HG03521 (cell line): ENCODE measurements around the gene DOCK3.
"Not testable (repeated sequence)": the region's sequence is repeated elsewhere in the genome, so short reads cannot be mapped to it uniquely, and the experiment has no call there.

ENCODE experiments used
- ATAC-seq: cut with Tn5 transposase; IDR thresholded peaks from one replicate; pipeline ENCODE4 v1.9.1; 2021; ENCODE audit warnings: mild to moderate bottlenecking, moderate library complexity; ENCODE audit not compliant: unreplicated experiment

The DOCK3 gene

GRCh38 chr3:51190199-51190598 is 515.5 kb downstream of the DOCK3 start:
- ATAC-seq, result no peak

DNA sequence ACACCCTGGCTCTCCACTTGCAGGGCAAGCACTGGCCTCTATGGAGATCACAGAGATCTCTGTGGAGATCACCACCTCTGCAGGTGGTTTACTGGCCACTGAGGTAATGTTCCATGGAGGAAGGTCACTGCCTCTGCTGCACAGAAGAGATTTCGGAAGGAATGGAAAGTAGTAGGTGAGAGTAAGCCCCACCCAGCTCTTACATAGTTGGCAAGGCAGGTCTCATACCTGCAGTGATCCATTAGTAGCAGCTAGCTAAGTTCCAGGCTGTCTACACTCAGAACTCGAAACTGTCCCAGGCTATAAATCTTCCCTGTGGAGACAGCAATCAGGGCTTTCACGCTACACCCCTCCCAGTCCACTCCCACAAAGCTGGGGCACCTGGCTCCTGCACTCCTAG is 516.1 kb downstream of the DOCK3 start:
- no peak for ATAC-seq

- no peak for ATAC-seq
Observed at GRCh38 chr3:51191768-51192167, 517.0 kb downstream of the DOCK3 start.

DNA sequence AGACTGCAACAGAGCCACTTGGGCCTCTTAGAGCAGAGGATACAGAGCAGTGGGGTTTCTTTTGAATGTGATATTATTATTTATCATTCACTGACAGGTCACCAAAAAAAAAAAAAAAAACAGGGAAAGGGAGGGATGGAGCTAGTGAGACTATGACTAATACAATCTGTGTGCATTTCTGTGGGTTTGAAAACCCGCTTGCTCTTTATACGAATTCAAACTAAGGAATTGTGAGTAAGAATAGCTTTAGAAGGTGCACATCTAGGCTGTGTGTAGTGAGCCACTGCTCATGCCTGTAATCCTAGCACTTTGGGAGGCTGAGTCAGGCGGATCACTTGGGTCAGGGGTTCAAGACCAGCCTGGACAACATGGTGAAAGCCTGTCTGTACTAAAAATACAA is 523.8 kb downstream of the DOCK3 start:
- ATAC-seq, result no peak

DNA sequence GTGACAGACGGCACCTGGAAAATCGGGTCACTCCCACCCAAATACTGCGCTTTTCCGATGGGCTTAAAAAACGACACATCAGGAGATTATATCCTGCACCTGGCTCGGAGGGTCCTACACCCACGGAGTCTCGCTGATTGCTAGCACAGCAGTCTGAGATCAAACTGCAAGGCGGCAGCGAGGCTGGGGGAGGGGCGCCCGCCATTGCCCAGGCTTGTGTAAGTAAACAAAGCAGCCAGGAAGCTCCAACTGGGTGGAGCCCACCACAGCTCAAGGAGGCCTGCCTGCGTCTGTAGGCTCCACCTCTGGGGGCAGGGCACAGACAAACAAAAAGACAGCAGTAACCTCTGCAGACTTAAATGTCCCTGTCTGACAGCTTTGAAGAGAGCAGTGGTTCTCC is 524.6 kb downstream of the DOCK3 start:
- not testable (repeated sequence) for ATAC-seq

DNA sequence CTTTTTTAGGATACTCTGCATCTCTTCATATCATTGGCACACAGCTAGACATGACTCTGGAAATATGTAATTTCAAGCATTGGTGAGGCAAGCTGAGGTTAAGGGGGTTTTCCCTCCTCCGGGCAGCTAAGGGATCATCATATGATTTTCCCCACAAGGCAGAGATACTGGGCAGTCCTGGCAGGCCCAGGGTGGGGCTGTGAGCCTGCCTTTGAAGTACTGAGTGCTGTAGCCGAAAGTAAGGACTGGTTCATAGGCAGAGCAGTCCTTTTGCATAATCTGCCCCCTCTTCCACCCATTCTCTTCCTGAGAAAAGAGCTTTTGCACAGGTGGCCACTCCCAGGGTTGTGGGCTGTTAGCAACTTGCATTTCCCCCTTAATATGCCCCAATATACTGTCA is 541.6 kb downstream of the DOCK3 start:
- no peak for ATAC-seq

- ATAC-seq, result no peak
Observed at GRCh38 chr3:51221959-51222358, 547.2 kb downstream of the DOCK3 start.

GRCh38 chr3:51224283-51224682 is 549.6 kb downstream of the DOCK3 start:
- ATAC-seq, result no peak

- no peak for ATAC-seq
Observed at GRCh38 chr3:51224843-51225242, 550.1 kb downstream of the DOCK3 start.

- ATAC-seq, result no peak
Observed at GRCh38 chr3:51242939-51243338, 568.2 kb downstream of the DOCK3 start.

DNA sequence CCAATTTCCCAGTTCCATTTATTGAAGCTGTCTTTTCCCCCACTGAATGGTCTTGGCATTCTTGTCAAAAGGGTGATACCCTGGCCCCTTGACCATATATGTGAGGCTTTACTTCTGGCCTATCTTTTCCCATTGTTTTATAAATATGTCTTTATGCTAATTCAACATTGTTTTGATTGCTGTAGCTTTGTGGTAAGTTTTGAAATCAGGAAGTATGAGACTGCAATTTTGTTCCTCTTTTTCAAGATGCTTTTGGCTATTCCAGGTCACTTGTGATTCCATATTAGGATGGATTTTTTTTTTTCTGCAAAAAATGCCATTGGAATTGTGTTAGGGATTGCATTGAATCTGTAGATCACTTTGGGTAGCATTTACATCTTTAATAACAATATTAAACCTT is 569.2 kb downstream of the DOCK3 start:
- no peak for ATAC-seq

- ATAC-seq, result no peak
Observed at GRCh38 chr3:51245867-51246266, 571.1 kb downstream of the DOCK3 start.

DNA sequence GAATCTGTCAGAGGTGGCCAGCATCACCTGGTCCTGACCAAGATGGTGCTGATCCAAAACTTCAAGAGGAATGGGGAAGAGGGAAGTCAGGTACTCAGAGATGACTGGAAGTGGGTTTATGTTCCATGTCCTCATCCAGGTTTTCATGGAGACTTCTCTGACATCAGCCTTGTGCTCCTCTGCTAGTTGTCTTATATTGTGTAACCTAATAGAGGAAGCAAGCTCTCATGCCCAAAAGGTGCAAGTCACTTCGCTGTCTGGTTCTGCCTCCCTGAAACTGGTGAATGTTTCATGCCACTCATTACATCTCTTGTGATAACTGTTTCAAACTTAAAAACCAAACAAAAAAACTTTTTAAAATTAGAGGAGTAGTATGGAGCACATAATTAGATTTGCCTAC is 583.1 kb downstream of the DOCK3 start:
- no peak for ATAC-seq

DNA sequence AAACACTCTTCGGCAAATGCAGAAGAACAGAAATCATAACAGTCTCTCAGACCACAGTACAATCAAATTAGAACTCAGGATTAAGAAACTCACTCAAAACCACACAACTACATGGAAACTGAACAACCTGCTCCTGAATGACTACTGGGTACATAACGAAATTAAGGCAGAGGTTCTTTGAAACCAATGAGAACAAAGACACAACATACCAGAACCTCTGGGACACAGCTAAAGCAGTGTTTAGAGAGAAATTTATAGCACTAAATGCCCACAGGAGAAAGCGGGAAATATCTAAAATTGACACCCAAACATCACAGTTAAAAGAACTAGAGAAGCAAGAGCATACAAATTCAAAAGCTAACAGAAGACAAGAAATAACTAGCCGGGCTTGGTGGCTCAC is 589.4 kb downstream of the DOCK3 start:
- not testable (repeated sequence) for ATAC-seq

DNA sequence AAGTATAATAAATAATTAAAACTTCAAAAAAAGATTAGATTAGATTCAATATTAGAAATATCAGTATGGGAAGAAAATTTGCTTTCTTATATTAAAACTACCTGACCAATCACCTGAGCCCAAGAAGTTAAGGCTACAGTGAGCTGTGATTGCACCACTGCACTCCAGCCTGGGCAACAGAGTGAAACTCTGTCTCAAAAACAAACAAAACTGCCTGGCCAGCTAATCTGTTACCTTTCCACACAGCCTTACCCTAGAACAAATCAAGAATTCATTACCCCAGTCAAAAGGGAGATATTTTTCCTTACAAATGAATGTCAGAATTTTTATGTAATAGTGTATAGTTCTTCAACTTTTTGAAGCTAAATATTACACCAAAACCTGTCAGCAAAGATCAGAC is 593.4 kb downstream of the DOCK3 start:
- no peak for ATAC-seq

DNA sequence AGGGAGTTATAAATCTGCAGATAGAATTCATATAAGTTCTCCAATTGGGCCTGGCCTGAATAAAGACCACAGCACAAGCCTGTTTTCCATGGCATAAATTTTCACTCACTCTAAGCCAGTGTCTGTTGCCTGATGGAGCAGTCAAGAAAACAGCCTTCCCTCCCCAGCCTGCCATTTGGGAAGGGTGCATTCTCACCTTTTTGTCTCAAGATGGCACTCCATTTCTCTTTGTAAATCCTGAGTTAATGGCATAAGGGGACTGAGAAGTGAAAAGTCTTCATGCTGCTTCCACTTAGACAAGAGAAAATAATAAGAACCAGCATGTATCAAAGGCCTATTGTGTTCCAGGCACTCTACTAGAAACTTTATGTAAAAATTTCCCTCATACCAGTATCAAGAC is 594.7 kb downstream of the DOCK3 start:
- ATAC-seq, result no peak

DNA sequence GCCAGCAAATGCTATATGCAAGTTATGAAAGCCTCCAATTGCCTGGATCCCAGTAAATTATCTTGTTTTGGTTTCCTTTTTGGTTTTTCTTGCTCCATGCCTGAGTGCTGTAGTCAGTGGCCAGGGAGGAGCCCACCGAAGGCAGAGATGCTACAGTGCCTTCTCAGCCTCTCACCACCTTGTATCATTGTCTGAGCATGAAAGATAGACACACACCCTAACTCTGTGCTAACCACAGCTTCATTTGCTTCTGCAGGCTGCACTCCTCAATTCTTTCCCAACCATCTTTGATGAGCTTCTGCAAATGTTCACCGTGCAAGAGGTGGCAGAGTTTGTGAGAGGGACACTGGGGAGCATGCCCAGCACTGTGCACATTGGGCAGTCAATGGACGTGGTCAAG is 595.8 kb downstream of the DOCK3 start:
- no peak for ATAC-seq

- ATAC-seq, result no peak
Observed at GRCh38 chr3:51271172-51271571, 596.4 kb downstream of the DOCK3 start.

GRCh38 chr3:51274052-51274451 is 599.3 kb downstream of the DOCK3 start:
- no peak for ATAC-seq

- ATAC-seq, result no peak
Observed at GRCh38 chr3:51275111-51275805, 600.5 kb downstream of the DOCK3 start.

GRCh38 chr3:51276046-51276445 is 601.3 kb downstream of the DOCK3 start:
- no peak for ATAC-seq

- no peak for ATAC-seq
Observed at GRCh38 chr3:51279448-51279847, 604.7 kb downstream of the DOCK3 start.

DNA sequence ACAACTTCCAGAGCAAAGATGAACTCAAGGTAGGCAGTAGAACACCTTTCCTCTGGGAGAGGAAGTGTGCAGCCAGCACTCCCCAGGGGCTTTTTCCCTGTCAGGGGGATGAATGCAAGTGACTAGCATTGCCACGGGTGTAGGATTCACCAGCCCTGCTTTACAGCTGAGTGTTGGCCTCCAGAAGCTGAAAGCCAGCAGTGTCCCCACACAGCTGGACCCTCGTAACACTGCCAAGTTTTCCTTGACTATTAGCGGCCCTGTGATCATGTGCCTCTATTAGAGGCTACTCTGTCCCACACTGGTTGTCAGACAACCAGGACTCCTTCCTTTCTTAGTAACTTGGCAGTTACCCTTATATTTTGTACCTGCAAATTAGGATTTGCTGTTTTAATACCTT is 605.4 kb downstream of the DOCK3 start:
- ATAC-seq, result no peak
